ENCODE data around the gene GTF2A1L.

Gene GTF2A1L

GRCh38 chr2:48728840-48729239 lies 111.2 kb downstream of the GTF2A1L start:
- ChIA-PET POLR2A (ENCODE audit: low non-redundant PET) (no interaction called here), CTCF (no interaction called here)
- DNase-seq (ENCODE audit: low spot score), result no peak
- H3K27ac ChIP-seq, result no peak overlapping the region
- no peak for TF ChIP-seq CTCF (conservative IDR thresholded peaks at IDR 0.05; ENCODE audit: low read depth)

Measured in RWPE1 (cell line).